ENCODE data around the gene CD300LD. TPM values are rescaled to one million over a fixed set of nuclear protein-coding genes. Genes with fewer than 3 reads are reported as not detected.

CD300LD gene
- total and polyA plus RNA-seq, 10 of the 15 experiments (the other 5 are each of a cell fraction or from before 2014, with no cell fraction given), result not detected

GRCh38 chr17:74608511-74608910 lies 16.4 kb upstream of the CD300LD start (continued):
- TF ChIP-seq HSF1 (IDR thresholded peaks at IDR 0.05; ENCODE audit: low read depth, low read length) (no peak), CBFB (IDR thresholded peaks at IDR 0.05; ENCODE audit: low read depth) (no peak)

GRCh38 chr17:74607221-74607620 lies 15.1 kb upstream of the CD300LD start:
- Histone ChIP-seq H3K9me3 (replicated peaks; ENCODE audit: control insufficient read depth, insufficient read depth, low read length) (no peaks in the 10 kb centered on the region; the same call in 2 of the 3 replicates), H3K79me2 (ENCODE audit: control insufficient read depth, insufficient read depth, low read length) (no peaks in the 10 kb centered on the region), H3K27me3 (replicated peaks in 1 of 2; ENCODE audit: control insufficient read depth in 2 of 2, insufficient read depth in 2 of 2, low read length in 1 of 2) (peaks cover 2 to 3% of the 10 kb centered on the region in 2 experiments; a peak in 3 of 4 replicates), H3K27ac (ENCODE audit: control insufficient read depth, insufficient read depth) (no peak overlapping the region), H3K4me2 (ENCODE audit: control insufficient read depth, insufficient read depth) (no peak overlapping the region), H2AFZ (ENCODE audit: control insufficient read depth, low read depth, low read length) (no peak overlapping the region), H3K36me3 (ENCODE audit: control insufficient read depth in 2 of 2, insufficient read depth in 2 of 2, low read length in 1 of 2) (no peaks in the 10 kb centered on the region), H3K9ac (ENCODE audit: control insufficient read depth, insufficient read depth, low read length) (no peak overlapping the region), H3K4me1 (ENCODE audit: control insufficient read depth, insufficient read depth, low read length) (peaks cover under 1% of the 10 kb centered on the region; the same call in 1 of the 2 replicates), H4K20me1 (ENCODE audit: control insufficient read depth, insufficient read depth) (no peaks in the 10 kb centered on the region; the same call in none of the 2 replicates), H3K4me3 (no peak overlapping the region)
- intact Hi-C loops (cut with micrococcal nuclease; ENCODE audit: unreplicated experiment) (no loop called here), in situ Hi-C loops (cut with MboI) (no loop called here)
- DNase-seq (ENCODE audit: low read depth, low spot score) (no peak), FAIRE-seq (no peak), ATAC-seq (no peak)
- 0% methylated on average over 1 of the region's 1 CpG for WGBS (ENCODE audit: insufficient coverage, insufficient replicate concordance, low lambda C conversion rate, missing lambda C conversion rate)
- no peak for TF ChIP-seq ZNF217 (IDR thresholded peaks at IDR 0.05)
- ChIA-PET POLR2A (no interaction called here), CTCF (interaction anchor here (0.7 to 0.9 kb wide), 2 partner anchors 33 to 40 kb away, joined by 3 read pairs; no protein-coding TSS in a partner anchor), SMC1A (ENCODE audit: uncharacterized antibody, unreplicated experiment) (interaction anchor here (1.6 kb wide), 1 partner anchor 25 kb away, joined by 3 read pairs; no protein-coding TSS in a partner anchor), RAD21 (ENCODE audit: unreplicated experiment) (no interaction called here)
- no TSS peak for BruUV-seq (replicated peaks)

- FAIRE-seq, result no peak
- Histone ChIP-seq H4K20me1 (ENCODE audit: control insufficient read depth, insufficient read depth) (no peaks in the 10 kb centered on the region; the same call in 1 of the 2 replicates), H3K36me3 (ENCODE audit: control insufficient read depth in 2 of 2, insufficient read depth in 2 of 2, low read length in 1 of 2) (no peaks in the 10 kb centered on the region), H3K27me3 (replicated peaks in 1 of 2; ENCODE audit: control insufficient read depth in 2 of 2, insufficient read depth in 2 of 2, low read length in 1 of 2) (peaks cover 2 to 3% of the 10 kb centered on the region in 2 experiments; a peak in 3 of 4 replicates), H3K79me2 (ENCODE audit: control insufficient read depth, insufficient read depth, low read length) (no peaks in the 10 kb centered on the region), H3K4me1 (ENCODE audit: control insufficient read depth, insufficient read depth, low read length) (no peaks in the 10 kb centered on the region), H3K9me3 (replicated peaks; ENCODE audit: control insufficient read depth, insufficient read depth, low read length) (no peaks in the 10 kb centered on the region; the same call in 2 of the 3 replicates), H2AFZ (ENCODE audit: control insufficient read depth, low read depth, low read length) (no peak overlapping the region), H3K4me3 (no peak overlapping the region), H3K27ac (ENCODE audit: control insufficient read depth, insufficient read depth) (no peak overlapping the region), H3K9ac (ENCODE audit: control insufficient read depth, insufficient read depth, low read length) (no peak overlapping the region), H3K4me2 (ENCODE audit: control insufficient read depth, insufficient read depth) (no peak overlapping the region)
- 43% methylated on average over 8 of the region's 8 CpGs for WGBS (ENCODE audit: insufficient coverage, insufficient replicate concordance, low lambda C conversion rate, missing lambda C conversion rate)
- BruUV-seq (replicated peaks), result no TSS peak
- DNase-seq (ENCODE audit: low read depth, low spot score), result no peak
- in situ Hi-C loops (cut with MboI), result no loop called here
- ChIA-PET CTCF (no interaction called here), RAD21 (ENCODE audit: unreplicated experiment) (interaction anchor here (0.5 to 0.7 kb wide), 2 partner anchors 37 to 42 kb away, joined by 3 to 5 read pairs; no protein-coding TSS in a partner anchor), POLR2A (no interaction called here), SMC1A (ENCODE audit: uncharacterized antibody, unreplicated experiment) (interaction anchor here (0.8 to 1.6 kb wide), 2 partner anchors 27 to 34 kb away, joined by 3 read pairs; no protein-coding TSS in a partner anchor)
- ATAC-seq, result no peak
- intact Hi-C loops (cut with micrococcal nuclease; ENCODE audit: unreplicated experiment), result no loop called here
- no peak for TF ChIP-seq NFYA (IDR thresholded peaks at IDR 0.05; ENCODE audit: borderline replicate concordance, low read depth, low read length)
- TF ChIP-seq CBFB (IDR thresholded peaks at IDR 0.05; ENCODE audit: low read depth), result no peak
- TF ChIP-seq NR2C1 (IDR thresholded peaks at IDR 0.05), result no peak
- no peak for TF ChIP-seq JUNB (IDR thresholded peaks at IDR 0.05)
- no peak for TF ChIP-seq YBX1 (IDR thresholded peaks at IDR 0.05)
- TF ChIP-seq CTCF (IDR thresholded peaks at IDR 0.05 in 2 of 3, conservative IDR thresholded peaks at IDR 0.05 in 1 of 3; ENCODE audit: control insufficient read depth in 2 of 3, extremely low read depth in 1 of 3, insufficient read depth in 1 of 3, low read depth in 3 of 3, low read length in 3 of 3), result no peak
- no peak for TF ChIP-seq TBL1XR1 (IDR thresholded peaks at IDR 0.05; ENCODE audit: low read depth, low read length)
- TF ChIP-seq ZBTB33 (IDR thresholded peaks at IDR 0.05), result no peak
- no peak for TF ChIP-seq LARP7 (IDR thresholded peaks at IDR 0.05)
These were observed 14.0 kb upstream of the CD300LD start for GRCh38 chr17:74606050-74606449.

Measured in GM12878 (cell line).